SJCRH30 (cell line): ENCODE results near the gene CACNA1A. TPM values are rescaled to one million over a fixed set of nuclear protein-coding genes. Genes with fewer than 3 reads are reported as not detected.

Source experiments
- DNase-seq, 2 experiments: peaks; one replicate each; pipeline ENCODE4 v3.0.0-alpha.2; 2015 to 2020
- H3K27ac ChIP-seq: fragments of 250-450 bp; sonication (Bioruptor Pico); 2 replicates; pipeline ENCODE4 v1.5.1; 2020; ENCODE audit warnings: mild to moderate bottlenecking, moderate library complexity
- H3K27me3 ChIP-seq: fragments of 250-450 bp; sonication (Bioruptor Pico); 2 replicates; pipeline ENCODE4 v1.5.1; 2020; ENCODE audit warnings: mild to moderate bottlenecking, moderate library complexity
- H3K36me3 ChIP-seq: fragments of 250-450 bp; sonication (Bioruptor Pico); 2 replicates; pipeline ENCODE4 v1.5.1; 2020; ENCODE audit warnings: mild to moderate bottlenecking, moderate library complexity
- H3K4me1 ChIP-seq: fragments of 250-450 bp; sonication (Bioruptor Pico); 2 replicates; pipeline ENCODE4 v1.5.1; 2020; ENCODE audit warnings: mild to moderate bottlenecking, moderate library complexity
- H3K4me3 ChIP-seq: fragments of 250-450 bp; sonication (Bioruptor Pico); 2 replicates; pipeline ENCODE4 v1.5.1; 2020; ENCODE audit warnings: mild to moderate bottlenecking, moderate library complexity
- H3K9me3 ChIP-seq: fragments of 250-450 bp; sonication (Bioruptor Pico); replicated peaks from 2 replicates; pipeline ENCODE4 v1.5.1; 2020; ENCODE audit warnings: mild to moderate bottlenecking, moderate library complexity
- total RNA-seq: library from RNA; depleted of rRNA; stranded (reverse); fragments of >200 nt; shearing (Covaris generic); gene quantifications from 2 replicates; pipeline ENCODE4 v1.2.3, GENCODE V29; 2014

The CACNA1A gene
- total RNA-seq, 1 experiment from 2014 or later, result 0.12 TPM

DNA sequence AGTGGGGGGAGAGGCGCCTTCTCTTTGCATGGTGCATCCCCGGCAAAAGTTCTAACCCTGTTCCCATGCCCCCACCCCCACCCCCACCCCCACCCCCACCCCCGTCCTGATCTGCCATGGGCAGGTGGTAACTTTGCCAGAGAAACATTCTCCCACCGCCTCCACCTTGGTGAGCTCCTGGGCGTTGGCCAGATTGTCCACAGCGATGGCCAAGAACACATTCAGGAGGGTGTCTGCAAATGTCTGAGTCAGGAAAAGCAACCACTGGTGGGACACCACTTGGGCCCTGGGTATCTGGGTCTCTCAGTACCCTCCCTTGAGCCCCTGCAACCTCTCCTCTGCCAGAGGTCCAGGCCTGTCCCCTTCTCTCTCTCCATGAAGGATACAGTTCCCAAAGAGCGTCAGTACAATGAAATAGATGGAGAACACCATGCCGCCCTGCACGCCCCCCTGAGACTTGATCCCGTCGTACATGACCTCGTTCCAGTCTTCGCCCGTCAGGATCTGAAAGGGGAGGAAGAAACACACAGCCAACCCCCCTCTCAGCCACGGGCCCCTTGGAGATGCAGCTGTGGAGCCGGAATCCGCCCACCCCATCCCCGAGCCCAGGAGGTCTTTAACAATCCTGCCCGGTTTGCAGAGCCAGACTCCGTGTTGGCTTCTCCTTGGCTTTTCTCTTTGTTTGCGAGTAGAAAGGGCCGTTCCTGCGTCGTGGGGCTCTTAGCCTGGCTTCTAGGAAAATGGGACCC, 202.7 kb downstream of the CACNA1A start:
- Histone ChIP-seq H3K27ac (no peak overlapping the region), H3K36me3 (no peaks in the 10 kb centered on the region), H3K9me3 (no peaks in the 10 kb centered on the region), H3K27me3 (peaks cover 35% of the 10 kb centered on the region), H3K4me3 (no peak overlapping the region), H3K4me1 (no peaks in the 10 kb centered on the region)
- no peak for DNase-seq

DNA sequence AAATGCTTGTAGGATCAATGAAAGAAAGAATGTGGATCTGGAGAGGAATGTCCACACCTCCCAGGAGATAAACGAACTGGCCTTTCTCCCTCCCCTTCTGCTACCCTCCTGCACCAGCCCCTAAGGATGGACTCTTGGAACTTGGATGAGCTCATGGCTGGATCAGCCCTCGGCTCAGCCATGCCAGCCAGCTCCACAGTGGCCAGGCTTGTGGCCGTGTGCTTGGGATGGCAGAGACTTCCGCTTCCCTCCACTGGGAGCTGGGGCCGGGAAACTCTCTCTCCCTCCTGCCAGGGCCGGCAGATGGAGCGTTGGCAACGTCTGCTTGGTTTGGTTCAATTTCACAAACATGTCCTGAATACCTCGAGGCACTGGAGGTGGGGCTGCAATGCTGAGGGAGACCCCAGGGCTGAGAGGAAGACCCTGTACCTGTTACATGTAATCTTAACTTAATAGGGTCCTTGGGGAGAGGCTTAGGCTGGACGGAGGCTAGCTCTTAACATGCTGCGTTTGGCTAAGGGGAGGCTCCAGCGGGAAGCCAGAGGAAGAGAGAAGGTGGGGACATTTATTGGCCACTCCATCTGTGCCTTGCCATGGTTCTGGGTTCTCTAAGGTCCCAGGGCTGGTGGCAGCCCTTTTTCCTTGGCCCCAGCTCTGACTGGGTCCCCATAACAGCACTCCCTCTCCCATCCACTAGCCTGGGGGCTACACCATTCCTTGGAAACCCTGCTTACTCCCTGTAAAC, 203.6 kb downstream of the CACNA1A start:
- H3K27me3 ChIP-seq, result peaks cover 32% of the 10 kb centered on the region
- no peaks in the 10 kb centered on the region for H3K4me1 ChIP-seq
- DNase-seq, result no peak
- H3K4me3 ChIP-seq, result no peak overlapping the region
- H3K27ac ChIP-seq, result no peak overlapping the region
- H3K9me3 ChIP-seq, result no peaks in the 10 kb centered on the region
- H3K36me3 ChIP-seq, result no peaks in the 10 kb centered on the region

DNA sequence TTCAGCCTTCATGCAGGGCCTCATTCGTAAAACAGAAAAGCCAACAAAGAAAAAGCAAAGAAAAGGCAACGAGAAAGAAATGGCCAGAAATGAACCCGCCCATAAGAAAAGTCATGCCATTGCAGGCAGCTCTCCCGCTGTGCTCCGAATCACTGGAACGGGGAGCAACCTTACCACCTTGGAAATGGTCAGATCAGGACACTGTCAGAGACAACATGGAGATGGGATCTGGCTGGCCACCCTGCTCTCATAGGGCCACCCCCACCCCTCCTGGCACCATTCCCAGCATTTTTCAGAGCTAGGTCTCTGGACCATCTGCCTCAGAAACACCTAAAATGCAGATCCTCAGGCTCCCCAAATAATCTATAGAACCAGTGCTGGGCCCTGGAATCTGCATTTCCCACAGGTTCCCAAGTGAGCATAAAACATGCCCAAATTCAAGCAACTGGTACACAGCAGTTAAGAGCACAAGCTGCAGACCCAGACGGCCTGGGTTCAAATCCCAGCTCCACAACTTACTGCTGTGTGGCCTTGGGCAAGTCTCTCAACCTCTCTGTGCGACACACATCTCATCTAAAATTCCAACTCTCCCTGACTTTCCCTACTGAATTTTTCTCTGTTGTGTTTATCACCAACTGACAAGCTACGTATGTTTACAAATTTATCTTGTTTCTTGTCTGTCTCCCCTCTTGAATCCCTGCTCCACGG, 204.5 kb downstream of the CACNA1A start:
- Histone ChIP-seq H3K36me3 (no peaks in the 10 kb centered on the region), H3K9me3 (no peaks in the 10 kb centered on the region), H3K27ac (no peak overlapping the region), H3K4me1 (no peaks in the 10 kb centered on the region), H3K4me3 (no peak overlapping the region), H3K27me3 (peaks cover 28% of the 10 kb centered on the region)
- DNase-seq, result no peak

DNA sequence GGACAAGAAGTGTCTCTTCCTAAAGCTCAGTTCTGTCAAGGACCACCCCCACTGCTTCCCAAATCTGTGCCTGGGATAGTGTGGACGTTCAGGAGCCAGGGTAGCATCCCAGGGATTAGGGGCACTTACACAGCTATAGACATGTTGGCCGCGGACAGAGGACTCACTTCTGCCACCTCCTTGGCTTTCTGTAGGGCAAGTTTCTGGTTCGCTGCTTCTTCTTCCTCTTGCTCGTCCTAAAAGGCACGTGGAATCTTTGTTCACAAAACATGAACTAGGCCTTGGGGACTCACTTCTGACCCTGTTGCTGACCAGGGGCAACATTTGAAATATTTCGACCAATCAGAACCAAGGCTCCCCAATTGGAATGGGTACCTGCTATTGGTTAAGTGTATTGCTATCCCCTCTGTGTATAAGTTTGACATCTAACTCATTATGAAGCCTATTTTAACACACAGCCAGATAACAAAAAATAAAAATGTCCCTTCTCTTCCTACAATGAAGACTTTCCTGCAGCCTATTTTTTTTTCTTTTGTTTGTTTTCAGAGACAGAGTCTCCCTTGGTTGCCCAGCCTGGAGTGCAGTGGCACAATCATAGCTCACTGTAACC, 205.8 kb downstream of the CACNA1A start:
- no peak overlapping the region for H3K27ac ChIP-seq
- no peaks in the 10 kb centered on the region for H3K36me3 ChIP-seq
- H3K9me3 ChIP-seq, result no peaks in the 10 kb centered on the region
- peaks cover 26% of the 10 kb centered on the region for H3K27me3 ChIP-seq
- H3K4me3 ChIP-seq, result no peak overlapping the region
- no peaks in the 10 kb centered on the region for H3K4me1 ChIP-seq
- no peak for DNase-seq

DNA sequence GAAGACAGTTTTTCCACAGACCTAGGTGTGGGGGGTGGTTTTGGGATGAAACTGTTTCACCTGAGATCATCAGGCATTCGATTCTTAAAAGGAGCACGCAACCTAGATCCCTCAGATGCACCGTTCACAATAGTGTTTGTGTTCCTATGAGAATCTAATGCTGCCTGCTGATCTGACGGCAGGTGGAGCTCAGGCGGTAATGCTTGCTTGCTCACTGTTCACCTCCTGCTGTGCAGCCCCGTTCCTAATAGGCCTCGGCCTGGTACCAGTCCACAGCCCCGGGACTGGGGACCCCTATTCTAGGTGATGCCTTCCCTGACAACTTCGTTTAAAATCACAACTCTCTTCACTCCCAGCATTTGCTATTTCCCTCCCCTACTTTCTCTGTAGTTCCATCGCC, 206.4 kb downstream of the CACNA1A start:
- H3K36me3 ChIP-seq, result no peaks in the 10 kb centered on the region
- no peaks in the 10 kb centered on the region for H3K4me1 ChIP-seq
- no peak for DNase-seq
- no peaks in the 10 kb centered on the region for H3K9me3 ChIP-seq
- peaks cover 19% of the 10 kb centered on the region for H3K27me3 ChIP-seq
- no peak overlapping the region for H3K4me3 ChIP-seq
- H3K27ac ChIP-seq, result no peak overlapping the region

DNA sequence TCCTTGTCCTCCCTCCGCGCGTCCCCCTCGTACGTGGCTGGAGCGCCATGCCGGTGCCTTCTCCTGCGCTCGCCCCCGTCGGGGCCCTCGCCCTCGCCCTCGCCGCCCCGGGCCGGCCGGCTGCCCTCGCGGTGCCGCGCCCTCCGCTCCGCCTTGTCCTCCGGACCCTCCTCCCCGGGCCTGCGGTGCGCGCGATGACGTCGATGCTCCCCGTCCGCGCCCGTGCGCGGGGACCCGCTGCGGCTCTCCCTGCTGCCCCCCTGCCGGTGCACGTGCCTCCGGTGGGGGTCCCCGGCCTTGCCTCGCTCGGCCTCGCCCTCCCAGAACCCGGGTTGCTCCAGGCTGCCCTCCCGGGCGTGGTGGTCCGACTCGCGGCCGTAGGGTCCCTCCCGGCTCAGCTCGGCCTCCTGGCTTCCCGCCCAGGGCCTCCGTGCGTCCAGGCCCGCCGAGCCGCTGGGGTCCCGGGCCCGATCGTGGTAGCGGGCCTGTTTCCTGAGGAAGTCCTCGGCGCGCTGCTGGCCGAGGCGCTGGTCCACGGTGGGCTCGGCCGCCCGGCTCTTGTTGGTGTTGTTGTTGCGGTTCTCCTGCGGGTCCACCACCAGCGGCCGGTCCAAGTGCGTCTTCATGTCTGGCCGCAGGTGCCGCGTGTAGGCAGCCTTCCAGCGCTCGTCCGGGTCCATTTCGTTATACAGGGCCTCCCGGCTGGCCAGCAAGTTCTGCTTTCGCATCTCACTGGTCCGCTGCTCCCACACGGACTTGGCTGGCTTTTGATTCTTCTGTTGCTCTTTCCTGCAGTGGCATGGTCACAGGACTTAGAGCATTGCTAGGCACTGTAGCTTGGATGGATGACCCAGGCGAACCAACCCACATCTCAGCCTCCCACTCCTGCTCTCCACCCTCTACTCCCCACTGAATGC, 207.5 kb downstream of the CACNA1A start:
- Histone ChIP-seq H3K27me3 (peaks cover 12% of the 10 kb centered on the region; the same call in 1 of the 2 replicates), H3K27ac (no peak overlapping the region), H3K4me3 (no peak overlapping the region), H3K9me3 (no peaks in the 10 kb centered on the region), H3K36me3 (no peaks in the 10 kb centered on the region), H3K4me1 (no peaks in the 10 kb centered on the region)
- DNase-seq, result no peak

DNA sequence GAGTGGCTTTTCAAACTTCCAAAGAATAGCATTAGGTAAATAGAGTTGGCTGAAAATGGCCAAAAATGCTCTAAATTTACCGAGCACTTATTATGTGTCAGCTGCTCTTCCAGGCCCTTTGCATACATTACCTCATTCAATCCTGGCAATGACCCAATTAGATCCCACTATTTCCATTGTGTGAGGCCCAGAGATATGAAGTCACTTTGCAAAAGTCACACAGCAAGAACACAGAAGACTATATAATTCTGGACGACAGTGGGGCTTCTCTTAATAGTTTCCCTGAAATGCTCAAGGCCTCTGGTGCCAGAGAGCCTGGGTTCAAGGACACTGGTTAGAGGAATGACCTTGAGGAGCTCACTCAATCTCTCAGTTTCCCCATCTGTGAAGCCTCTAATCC, 209.3 kb downstream of the CACNA1A start:
- no peak overlapping the region for H3K27ac ChIP-seq
- H3K4me1 ChIP-seq, result no peaks in the 10 kb centered on the region
- H3K9me3 ChIP-seq, result no peaks in the 10 kb centered on the region
- H3K27me3 ChIP-seq, result peaks cover 5% of the 10 kb centered on the region; the same call in 1 of the 2 replicates
- H3K36me3 ChIP-seq, result no peaks in the 10 kb centered on the region
- DNase-seq, result no peak
- H3K4me3 ChIP-seq, result no peak overlapping the region

DNA sequence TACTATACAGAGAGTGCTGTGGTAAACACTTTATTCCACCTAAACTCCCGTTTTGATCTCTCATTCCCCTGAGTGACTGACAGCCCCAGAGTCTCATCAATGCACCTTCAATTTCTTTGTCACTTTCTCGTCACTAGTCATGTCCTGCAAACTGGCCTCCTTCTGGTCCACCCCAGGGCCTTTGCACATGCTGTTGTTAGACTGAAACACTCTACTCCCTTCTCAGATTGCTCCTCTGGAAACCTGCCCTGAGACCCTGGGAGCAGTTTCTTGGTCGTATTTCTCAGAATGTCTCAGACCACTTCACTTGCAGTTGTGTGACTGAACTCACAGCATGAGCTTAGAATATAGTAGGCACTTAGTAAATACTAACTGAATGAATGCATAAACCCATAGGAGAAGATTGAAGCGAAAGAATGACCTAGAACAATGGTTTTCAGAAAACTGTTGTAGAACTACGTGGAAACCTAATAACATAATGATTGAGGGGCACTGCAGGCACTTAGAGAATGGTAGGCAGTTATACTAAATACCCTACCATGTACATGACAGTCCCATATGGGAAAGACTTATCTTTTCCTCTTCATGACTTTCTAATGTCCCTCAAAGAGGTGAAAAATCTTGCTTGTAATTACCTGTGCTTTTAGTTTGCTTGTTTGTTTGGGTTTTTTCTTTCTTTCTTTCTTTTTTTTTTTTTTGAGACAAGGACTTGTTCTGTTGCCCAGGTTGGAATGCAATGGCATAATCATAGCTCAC, 211.3 kb downstream of the CACNA1A start:
- Histone ChIP-seq H3K36me3 (no peaks in the 10 kb centered on the region), H3K9me3 (no peaks in the 10 kb centered on the region), H3K4me1 (no peaks in the 10 kb centered on the region), H3K4me3 (no peak overlapping the region), H3K27ac (no peak overlapping the region), H3K27me3 (no peaks in the 10 kb centered on the region)
- DNase-seq, result no peak

DNA sequence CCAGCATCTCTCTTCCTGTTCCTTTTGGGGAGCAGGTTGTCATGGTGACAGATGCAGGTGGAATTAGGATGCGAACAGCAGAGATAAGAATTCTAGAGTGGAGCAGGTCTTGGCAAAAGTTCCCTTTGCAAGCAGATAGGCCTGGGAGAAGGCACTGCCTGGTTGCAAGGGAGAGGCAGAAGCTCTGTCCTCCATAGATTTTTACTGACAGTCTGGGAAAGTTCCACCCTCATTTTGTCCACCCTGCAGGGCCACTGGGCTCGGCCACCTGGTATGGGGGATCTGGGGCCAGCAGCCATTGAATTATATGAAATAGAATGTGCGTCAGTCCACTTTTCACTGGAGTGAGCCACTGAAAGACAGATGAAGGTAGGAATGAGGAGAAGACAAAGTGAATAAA, 214.4 kb downstream of the CACNA1A start:
- no peak for DNase-seq
- no peaks in the 10 kb centered on the region for H3K9me3 ChIP-seq
- no peaks in the 10 kb centered on the region for H3K4me1 ChIP-seq
- no peak overlapping the region for H3K27ac ChIP-seq
- no peak overlapping the region for H3K4me3 ChIP-seq
- H3K27me3 ChIP-seq, result no peaks in the 10 kb centered on the region
- H3K36me3 ChIP-seq, result no peaks in the 10 kb centered on the region

DNA sequence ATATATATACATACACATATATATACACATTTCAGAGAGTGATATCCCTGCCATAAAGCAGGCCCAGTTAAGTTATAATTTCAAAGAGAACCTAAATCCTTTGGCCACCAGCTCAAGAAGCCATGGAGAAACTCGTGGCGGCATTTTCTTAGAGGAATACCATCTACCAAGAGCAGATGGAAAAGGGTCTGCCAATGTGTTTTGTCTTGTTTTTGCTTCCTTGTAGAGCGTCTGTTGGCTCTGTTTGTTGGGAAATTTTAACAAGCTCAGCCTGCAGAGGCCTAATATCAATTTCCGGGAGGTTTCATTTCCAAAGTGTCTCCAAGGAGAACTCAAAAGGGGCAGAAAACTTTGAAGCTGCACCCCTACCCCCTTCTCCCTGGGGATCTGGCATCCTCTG, 215.5 kb downstream of the CACNA1A start:
- H3K9me3 ChIP-seq, result no peaks in the 10 kb centered on the region
- H3K36me3 ChIP-seq, result no peaks in the 10 kb centered on the region
- H3K4me3 ChIP-seq, result no peak overlapping the region
- no peaks in the 10 kb centered on the region for H3K4me1 ChIP-seq
- no peak for DNase-seq
- H3K27ac ChIP-seq, result no peak overlapping the region
- H3K27me3 ChIP-seq, result no peaks in the 10 kb centered on the region

DNA sequence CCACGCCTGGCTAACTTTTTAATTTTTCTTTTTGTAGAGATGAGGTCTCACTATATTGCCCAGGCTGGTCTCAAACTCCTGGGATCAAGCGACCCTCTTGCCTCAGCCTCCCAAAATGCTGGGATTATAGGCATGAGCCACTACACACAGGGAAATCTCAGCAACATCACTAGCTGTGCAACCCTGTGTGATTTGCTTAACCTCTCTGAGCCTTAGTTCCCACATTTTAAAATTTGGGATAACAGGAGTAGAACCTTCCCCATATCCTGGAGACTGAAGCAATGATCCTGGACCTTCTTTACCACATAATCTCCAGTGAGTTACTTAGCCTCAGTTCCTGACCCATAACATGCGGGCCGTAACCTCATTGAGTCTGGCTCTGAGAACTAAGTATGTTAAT, 217.0 kb downstream of the CACNA1A start:
- H3K27me3 ChIP-seq, result no peaks in the 10 kb centered on the region
- DNase-seq, result no peak

DNA sequence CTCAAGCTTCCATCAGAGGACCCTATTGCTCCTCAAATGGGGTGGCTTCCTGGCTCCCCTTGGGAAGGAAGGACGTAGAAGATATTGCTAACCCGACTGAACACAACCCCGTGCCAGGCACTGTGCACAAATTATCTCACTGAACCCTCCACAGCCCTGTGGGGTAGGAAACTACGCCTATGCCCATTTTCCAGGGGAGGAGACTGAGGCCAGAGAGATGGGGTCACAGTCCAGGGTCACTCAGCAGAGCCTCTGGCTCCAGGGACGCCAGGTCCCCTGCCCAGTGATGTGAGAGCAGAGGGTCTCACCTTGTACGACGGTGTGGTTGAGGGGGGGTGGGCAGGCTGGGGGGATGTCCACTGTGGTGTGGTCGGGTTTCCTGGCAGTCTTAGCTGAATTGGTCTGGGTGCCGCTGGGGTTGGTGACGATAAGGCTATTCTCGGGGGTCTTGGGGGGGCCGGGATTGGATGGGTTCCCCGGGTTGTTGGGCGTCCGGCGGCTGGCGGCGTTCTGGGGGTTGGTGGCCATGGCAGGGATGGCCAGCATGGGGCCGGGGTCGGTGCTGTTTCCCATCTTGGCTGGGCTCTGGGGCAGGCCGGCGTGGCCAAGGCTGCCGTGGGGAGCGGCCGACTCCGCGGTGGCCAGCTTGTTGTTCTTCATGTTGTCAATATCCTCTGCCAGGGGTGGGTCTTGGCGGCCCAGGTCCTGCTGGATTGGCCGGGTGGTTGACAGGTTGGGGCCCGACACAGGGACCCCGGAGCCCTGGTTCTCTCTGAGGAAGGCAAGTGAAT, 219.9 kb downstream of the CACNA1A start:
- Histone ChIP-seq H3K36me3 (no peaks in the 10 kb centered on the region), H3K4me1 (no peaks in the 10 kb centered on the region), H3K4me3 (no peak overlapping the region), H3K9me3 (no peaks in the 10 kb centered on the region), H3K27me3 (no peaks in the 10 kb centered on the region), H3K27ac (no peak overlapping the region)
- DNase-seq, result no peak

More for the DNA sequence above, 217.0 kb downstream of the CACNA1A start:
- H3K27ac ChIP-seq, result no peak overlapping the region
- no peaks in the 10 kb centered on the region for H3K36me3 ChIP-seq
- H3K9me3 ChIP-seq, result no peaks in the 10 kb centered on the region
- no peak overlapping the region for H3K4me3 ChIP-seq
- H3K4me1 ChIP-seq, result no peaks in the 10 kb centered on the region
